ENCODE measurements around the gene COMMD1.
"Not testable (repeated sequence)": the region's sequence is repeated elsewhere in the genome, so short reads cannot be mapped to it uniquely, and the experiment has no call there.

The COMMD1 gene

DNA sequence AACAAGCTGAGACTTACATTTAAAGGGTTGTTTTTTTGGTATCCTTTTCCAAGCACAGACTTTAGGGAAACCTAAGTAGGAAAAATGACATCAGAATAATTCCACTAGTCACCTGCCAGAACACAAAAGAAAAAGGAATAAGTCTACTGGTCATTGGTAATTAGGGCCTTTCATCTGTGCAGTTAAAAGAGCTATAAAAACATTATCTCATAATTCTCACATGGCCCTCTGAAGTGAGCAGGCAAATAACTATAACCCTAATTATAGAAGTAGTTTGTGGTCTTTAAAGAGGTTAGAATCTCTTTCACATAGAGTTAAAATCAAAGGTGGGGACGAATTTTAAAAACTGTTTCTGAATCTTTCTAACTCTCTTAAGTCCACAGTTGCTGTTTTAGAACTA, 179.3 kb downstream of the COMMD1 start:
- no peaks in the 10 kb centered on the region for H3K4me1 Mint-ChIP-seq
- H3K36me3 Mint-ChIP-seq (ENCODE audit: low read depth): peaks cover 5% of the 10 kb centered on the region
- H3K4me3 Mint-ChIP-seq: no peak overlapping the region
- H3K27ac Mint-ChIP-seq: no peak overlapping the region
- ATAC-seq: no peak
- H3K27me3 Mint-ChIP-seq: no peaks in the 10 kb centered on the region
- no peak for DNase-seq
- no peaks in the 10 kb centered on the region for H3K9me3 Mint-ChIP-seq

DNA sequence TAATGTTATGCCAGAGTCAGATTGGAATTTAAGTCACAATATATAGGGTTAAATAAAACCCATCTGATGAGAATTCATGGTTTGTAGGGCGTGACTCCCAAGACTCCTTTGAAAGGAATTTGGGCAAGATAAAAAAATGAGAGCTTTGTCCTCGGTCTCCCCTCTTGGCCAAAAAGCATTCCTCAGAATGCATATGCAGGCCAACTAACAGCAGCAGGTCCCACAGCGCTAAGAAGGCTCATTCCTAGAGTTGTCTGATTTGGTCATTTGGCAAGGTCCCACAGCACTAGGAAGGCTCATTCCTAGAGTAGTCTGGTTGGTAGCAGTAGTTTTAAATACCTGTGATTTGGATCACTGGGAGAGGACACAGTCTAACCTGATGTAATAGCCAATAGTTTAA, 184.2 kb downstream of the COMMD1 start:
- Mint-ChIP-seq H3K36me3 (ENCODE audit: low read depth) (peaks cover 3% of the 10 kb centered on the region), H3K27ac (no peak overlapping the region), H3K4me1 (no peaks in the 10 kb centered on the region)

DNA sequence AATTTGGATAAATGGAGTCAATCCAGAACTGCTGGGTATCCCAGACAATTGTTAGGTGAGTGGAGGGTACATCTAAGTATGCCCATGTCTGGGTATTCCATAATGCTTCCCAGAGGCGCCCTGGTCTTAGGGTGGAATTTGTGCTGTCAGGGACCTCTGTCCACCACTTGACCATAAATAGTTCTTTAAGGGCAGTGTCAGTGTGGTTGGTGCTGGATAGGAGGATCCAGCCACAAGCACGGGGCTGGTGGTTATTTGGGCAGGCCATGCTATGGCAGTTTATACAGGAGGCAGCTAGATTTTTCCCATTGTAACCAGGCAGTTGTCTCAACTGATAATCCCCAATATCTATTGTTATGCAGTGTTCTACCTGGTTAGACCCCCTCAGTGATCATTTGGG, 186.0 kb downstream of the COMMD1 start:
- no peak overlapping the region for H3K27ac Mint-ChIP-seq

More for the DNA sequence above, 184.2 kb downstream of the COMMD1 start:
- Mint-ChIP-seq H3K9me3 (no peaks in the 10 kb centered on the region), H3K4me3 (no peak overlapping the region), H3K27me3 (no peaks in the 10 kb centered on the region)
- ATAC-seq (no peak), DNase-seq (no peak)

GRCh38 chr2:62099050-62099449, 193.6 kb downstream of the COMMD1 start:
- H3K36me3 Mint-ChIP-seq (ENCODE audit: low read depth): peaks cover 2% of the 10 kb centered on the region
- no peak overlapping the region for H3K4me3 Mint-ChIP-seq
- no peaks in the 10 kb centered on the region for H3K9me3 Mint-ChIP-seq
- no peak overlapping the region for H3K27ac Mint-ChIP-seq
- no peaks in the 10 kb centered on the region for H3K27me3 Mint-ChIP-seq
- ATAC-seq: no peak
- peaks cover 10% of the 10 kb centered on the region for H3K4me1 Mint-ChIP-seq
- no peak for DNase-seq

More for the DNA sequence above, 186.0 kb downstream of the COMMD1 start:
- DNase-seq (no peak), ATAC-seq (no peak)
- Mint-ChIP-seq H3K27me3 (no peaks in the 10 kb centered on the region), H3K4me3 (no peak overlapping the region), H3K36me3 (ENCODE audit: low read depth) (peaks cover 3% of the 10 kb centered on the region), H3K4me1 (no peaks in the 10 kb centered on the region), H3K9me3 (no peaks in the 10 kb centered on the region)

- Mint-ChIP-seq H3K4me3 (no peak overlapping the region), H3K4me1 (peaks cover 10% of the 10 kb centered on the region), H3K27ac (no peak overlapping the region), H3K36me3 (ENCODE audit: low read depth) (peaks cover 2% of the 10 kb centered on the region), H3K27me3 (no peaks in the 10 kb centered on the region), H3K9me3 (no peaks in the 10 kb centered on the region)
- ATAC-seq (peak; percentile 28), DNase-seq (no peak)
Observed at GRCh38 chr2:62099523-62100175, 194.2 kb downstream of the COMMD1 start.

- no peak overlapping the region for H3K27ac Mint-ChIP-seq
- no peak for ATAC-seq
- H3K9me3 Mint-ChIP-seq: no peaks in the 10 kb centered on the region
- H3K36me3 Mint-ChIP-seq (ENCODE audit: low read depth): peaks cover 2% of the 10 kb centered on the region
- no peaks in the 10 kb centered on the region for H3K27me3 Mint-ChIP-seq
- H3K4me1 Mint-ChIP-seq: peaks cover 10% of the 10 kb centered on the region
- H3K4me3 Mint-ChIP-seq: no peak overlapping the region
- DNase-seq: no peak
Observed at GRCh38 chr2:62101886-62102285, 196.4 kb downstream of the COMMD1 start.

GRCh38 chr2:62102402-62102920, 197.0 kb downstream of the COMMD1 start:
- no peak for DNase-seq
- Mint-ChIP-seq H3K27me3 (no peaks in the 10 kb centered on the region), H3K36me3 (ENCODE audit: low read depth) (peaks cover 2% of the 10 kb centered on the region), H3K4me3 (no peak overlapping the region), H3K4me1 (peaks cover 10% of the 10 kb centered on the region), H3K27ac (no peak overlapping the region), H3K9me3 (no peaks in the 10 kb centered on the region)
- no peak for ATAC-seq

DNA sequence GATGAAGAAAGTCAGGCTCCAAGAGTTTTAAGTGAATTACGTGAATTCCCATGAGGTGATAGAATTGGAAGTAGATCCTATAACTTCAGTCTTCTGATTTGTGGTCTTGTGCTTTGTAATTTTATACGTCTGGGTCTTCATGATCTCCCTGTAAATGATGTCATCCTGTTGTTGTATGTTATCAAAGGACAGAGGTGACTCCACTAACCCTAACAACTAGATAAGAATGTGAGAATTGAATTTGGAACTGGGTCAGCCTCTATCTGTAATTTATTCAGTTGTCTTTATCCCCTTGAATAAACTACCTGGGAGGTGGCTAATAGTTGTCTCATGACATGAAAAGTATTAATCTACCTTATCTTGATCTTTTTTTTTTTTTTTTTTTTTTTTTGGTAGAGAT, 204.1 kb downstream of the COMMD1 start:
- H3K4me1 Mint-ChIP-seq: no peaks in the 10 kb centered on the region
- H3K36me3 Mint-ChIP-seq (ENCODE audit: low read depth): peaks cover 2% of the 10 kb centered on the region
- no peak overlapping the region for H3K4me3 Mint-ChIP-seq
- no peak overlapping the region for H3K27ac Mint-ChIP-seq
- no peaks in the 10 kb centered on the region for H3K27me3 Mint-ChIP-seq
- H3K9me3 Mint-ChIP-seq: no peaks in the 10 kb centered on the region
- ATAC-seq (no peak), DNase-seq (no peak)

DNA sequence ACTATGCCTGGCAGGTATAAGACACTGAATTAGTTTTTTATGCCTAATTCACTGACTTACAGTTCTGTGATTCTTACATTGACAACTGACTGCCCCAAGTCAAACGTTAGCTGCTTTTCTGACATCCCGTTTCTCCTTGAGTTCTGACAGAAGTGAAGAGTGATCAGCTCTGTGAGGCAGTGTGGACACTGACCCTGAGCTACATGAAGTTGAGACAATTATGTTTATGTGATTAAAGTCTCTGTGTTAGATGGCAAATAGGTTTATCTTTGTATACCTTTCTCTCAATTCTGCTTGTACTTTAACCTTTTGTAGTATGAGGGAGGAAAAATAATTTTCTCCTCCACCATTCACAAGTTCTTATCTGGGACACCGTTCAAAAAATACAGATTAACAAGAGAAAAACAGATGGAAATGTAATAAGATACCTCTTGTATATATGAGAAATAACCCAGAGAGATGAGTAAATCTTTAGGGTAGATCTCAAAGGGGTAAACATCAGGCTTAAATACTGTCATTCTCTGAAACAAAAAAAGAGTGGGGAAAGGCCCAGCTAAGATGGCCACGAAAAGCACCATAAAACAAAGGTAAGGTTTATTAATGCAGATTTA, 205.0 kb downstream of the COMMD1 start:
- no peak for DNase-seq
- no peak for ATAC-seq
- Mint-ChIP-seq H3K27me3 (no peaks in the 10 kb centered on the region), H3K27ac (no peak overlapping the region), H3K4me1 (peaks cover under 1% of the 10 kb centered on the region), H3K9me3 (no peaks in the 10 kb centered on the region), H3K36me3 (ENCODE audit: low read depth) (peaks cover 2% of the 10 kb centered on the region), H3K4me3 (no peak overlapping the region)

- Mint-ChIP-seq H3K36me3 (ENCODE audit: low read depth) (peaks cover 2% of the 10 kb centered on the region), H3K27ac (no peak overlapping the region)
- DNase-seq: no peak
Observed at GRCh38 chr2:62112179-62112578, 206.7 kb downstream of the COMMD1 start.

DNA sequence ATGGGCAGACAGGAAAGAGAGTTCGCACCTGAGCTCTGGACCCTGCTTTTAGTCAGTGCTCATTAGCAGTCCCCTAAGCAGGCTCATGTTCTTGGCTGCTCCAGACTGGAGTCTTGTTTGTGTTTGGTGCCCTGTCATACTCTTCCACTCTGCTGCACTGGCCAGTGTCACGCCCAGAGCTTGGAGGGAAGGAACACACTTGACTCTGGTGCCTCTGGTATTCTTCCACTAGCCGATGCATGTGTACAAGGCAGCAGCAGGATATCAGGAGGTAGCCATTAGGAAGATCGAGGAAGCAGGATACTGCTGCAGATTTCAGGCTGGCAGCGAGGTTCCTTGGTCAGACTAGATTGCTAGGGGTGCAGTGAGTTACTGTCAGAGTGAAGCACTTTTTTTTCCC, 209.1 kb downstream of the COMMD1 start:
- Mint-ChIP-seq H3K9me3 (no peaks in the 10 kb centered on the region), H3K36me3 (ENCODE audit: low read depth) (peaks cover under 1% of the 10 kb centered on the region), H3K27me3 (no peaks in the 10 kb centered on the region), H3K27ac (no peak overlapping the region), H3K4me3 (no peak overlapping the region), H3K4me1 (peaks cover 16% of the 10 kb centered on the region)
- no peak for ATAC-seq
- DNase-seq: no peak

More at GRCh38 chr2:62112179-62112578, 206.7 kb downstream of the COMMD1 start:
- Mint-ChIP-seq H3K4me1 (peaks cover 2% of the 10 kb centered on the region), H3K27me3 (no peaks in the 10 kb centered on the region), H3K4me3 (no peak overlapping the region), H3K9me3 (no peaks in the 10 kb centered on the region)
- no peak for ATAC-seq

- peaks cover 16% of the 10 kb centered on the region for H3K4me1 Mint-ChIP-seq
- DNase-seq: no peak
- H3K27ac Mint-ChIP-seq: no peak overlapping the region
- no peaks in the 10 kb centered on the region for H3K9me3 Mint-ChIP-seq
- no peaks in the 10 kb centered on the region for H3K27me3 Mint-ChIP-seq
- H3K4me3 Mint-ChIP-seq: no peak overlapping the region
- ATAC-seq: no peak
- H3K36me3 Mint-ChIP-seq (ENCODE audit: low read depth): no peaks in the 10 kb centered on the region
Observed at GRCh38 chr2:62116983-62117382, 211.5 kb downstream of the COMMD1 start.

- no peaks in the 10 kb centered on the region for H3K36me3 Mint-ChIP-seq (ENCODE audit: low read depth)
- peaks cover 16% of the 10 kb centered on the region for H3K4me1 Mint-ChIP-seq
- no peaks in the 10 kb centered on the region for H3K9me3 Mint-ChIP-seq
- no peak overlapping the region for H3K4me3 Mint-ChIP-seq
- ATAC-seq (no peak), DNase-seq (no peak)
- no peaks in the 10 kb centered on the region for H3K27me3 Mint-ChIP-seq
- H3K27ac Mint-ChIP-seq: no peak overlapping the region
Observed at GRCh38 chr2:62118160-62118559, 212.7 kb downstream of the COMMD1 start.

DNA sequence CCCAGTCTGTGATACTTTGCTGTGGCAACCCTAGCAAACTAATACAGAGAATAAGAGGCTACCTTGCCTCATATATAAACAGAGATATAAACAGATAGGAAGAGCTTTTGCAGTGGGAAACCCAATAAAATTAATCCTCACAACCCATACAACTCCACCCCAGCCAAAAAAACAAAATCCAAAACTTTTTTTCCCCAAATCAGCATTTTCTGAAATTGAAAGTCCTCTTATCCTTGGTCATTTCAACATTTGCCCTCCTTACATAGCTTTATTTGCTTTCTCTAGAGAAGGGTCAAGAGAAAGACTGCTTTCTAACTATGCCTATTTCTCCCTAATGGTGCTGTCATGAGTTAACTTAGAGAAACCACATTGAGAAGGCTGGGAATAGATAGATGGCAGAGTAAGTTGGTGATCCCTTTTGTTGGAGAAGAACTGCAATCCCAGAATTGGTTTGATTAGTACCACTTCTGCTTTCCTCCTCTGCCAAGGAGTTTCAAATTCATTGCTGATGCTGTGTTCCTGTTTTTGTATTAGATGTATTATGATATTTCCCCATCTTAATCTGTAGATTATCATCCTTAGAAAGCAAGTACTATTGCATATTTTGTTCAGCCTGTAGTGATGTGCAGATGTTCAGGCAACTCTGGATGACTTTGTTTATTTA, 214.0 kb downstream of the COMMD1 start:
- H3K27me3 Mint-ChIP-seq: no peaks in the 10 kb centered on the region
- H3K9me3 Mint-ChIP-seq: no peaks in the 10 kb centered on the region
- H3K4me1 Mint-ChIP-seq: peaks cover 16% of the 10 kb centered on the region
- no peak overlapping the region for H3K27ac Mint-ChIP-seq
- no peak for ATAC-seq
- H3K4me3 Mint-ChIP-seq: no peak overlapping the region
- H3K36me3 Mint-ChIP-seq (ENCODE audit: low read depth): no peaks in the 10 kb centered on the region
- DNase-seq: no peak

GRCh38 chr2:62126239-62126638, 220.8 kb downstream of the COMMD1 start:
- not testable (repeated sequence) for ATAC-seq; H3K27ac Mint-ChIP-seq; H3K36me3 Mint-ChIP-seq (ENCODE audit: low read depth); DNase-seq; H3K4me3 Mint-ChIP-seq; H3K9me3 Mint-ChIP-seq; H3K27me3 Mint-ChIP-seq
- peaks cover 12% of the 10 kb centered on the region for H3K4me1 Mint-ChIP-seq
